Osteocyte (in vitro differentiated cells): ENCODE data around the gene PIK3AP1. TPM values are rescaled to one million over a fixed set of nuclear protein-coding genes. Genes with fewer than 3 reads are reported as not detected.

Source experiments
- DNase-seq: peaks from one replicate; pipeline ENCODE4 v3.0.0; 2021; ENCODE audit warnings: mixed read lengths; ENCODE audit not compliant: unreplicated experiment; ENCODE audit errors: extremely low spot score
- H3K27ac Mint-ChIP-seq: one replicate; pipeline ENCODE4 v1.8.0; 2021; ENCODE audit warnings: mild to moderate bottlenecking, mixed read lengths; ENCODE audit not compliant: unreplicated experiment
- H3K27me3 Mint-ChIP-seq: one replicate; pipeline ENCODE4 v1.8.0; 2021; ENCODE audit warnings: mixed read lengths; ENCODE audit not compliant: unreplicated experiment
- H3K36me3 Mint-ChIP-seq: one replicate; pipeline ENCODE4 v1.8.0; 2021; ENCODE audit warnings: mixed read lengths; ENCODE audit not compliant: unreplicated experiment
- H3K4me1 Mint-ChIP-seq: one replicate; pipeline ENCODE4 v1.8.0; 2021; ENCODE audit warnings: mixed read lengths; ENCODE audit not compliant: unreplicated experiment
- H3K4me3 Mint-ChIP-seq: one replicate; pipeline ENCODE4 v1.8.0; 2021; ENCODE audit warnings: mild to moderate bottlenecking, moderate library complexity, mixed read lengths; ENCODE audit not compliant: unreplicated experiment
- H3K9me3 Mint-ChIP-seq: one replicate; pipeline ENCODE4 v1.8.0; 2021; ENCODE audit warnings: mixed read lengths; ENCODE audit not compliant: unreplicated experiment
- total RNA-seq: library from RNA; stranded (reverse); gene quantifications from 2 replicates; pipeline ENCODE4 v1.2.1, GENCODE V29; 2021
- TF ChIP-seq, protein P1 (sequence below): fragments of 200-600 bp; sonication (generic); IDR thresholded peaks from 2 replicates; pipeline ENCODE4 v1.5.0; 2021; ENCODE audit warnings: antibody characterized with exemption, mild to moderate bottlenecking, moderate library complexity

PIK3AP1 gene
- total RNA-seq, 1 donor from 2014 or later, result 0.19 TPM

DNA sequence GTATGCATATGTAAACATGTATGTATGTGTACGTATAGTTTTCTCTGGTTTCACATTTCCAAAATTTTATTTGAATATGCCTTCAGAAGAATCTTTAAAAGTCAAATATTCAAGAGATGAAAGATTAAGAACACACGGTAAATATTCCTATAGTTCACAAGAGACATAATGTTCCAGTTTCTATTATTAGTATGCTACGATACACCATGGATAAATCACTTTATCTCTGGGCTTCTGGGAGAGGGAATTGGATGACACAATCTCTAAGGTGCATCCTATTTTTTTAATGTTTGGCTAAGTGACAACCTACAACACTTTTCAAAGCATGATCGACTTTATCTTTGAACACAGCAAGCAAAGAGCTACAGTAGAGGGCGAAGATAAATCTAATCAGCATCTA is 147.3 kb downstream of the PIK3AP1 start:
- DNase-seq, result no peak
- Mint-ChIP-seq H3K36me3 (peaks cover 12% of the 10 kb centered on the region), H3K9me3 (no peaks in the 10 kb centered on the region), H3K4me1 (peaks cover 19% of the 10 kb centered on the region), H3K27ac (no peak overlapping the region), H3K4me3 (no peak overlapping the region), H3K27me3 (no peaks in the 10 kb centered on the region)
- TF ChIP-seq, protein P1, sequence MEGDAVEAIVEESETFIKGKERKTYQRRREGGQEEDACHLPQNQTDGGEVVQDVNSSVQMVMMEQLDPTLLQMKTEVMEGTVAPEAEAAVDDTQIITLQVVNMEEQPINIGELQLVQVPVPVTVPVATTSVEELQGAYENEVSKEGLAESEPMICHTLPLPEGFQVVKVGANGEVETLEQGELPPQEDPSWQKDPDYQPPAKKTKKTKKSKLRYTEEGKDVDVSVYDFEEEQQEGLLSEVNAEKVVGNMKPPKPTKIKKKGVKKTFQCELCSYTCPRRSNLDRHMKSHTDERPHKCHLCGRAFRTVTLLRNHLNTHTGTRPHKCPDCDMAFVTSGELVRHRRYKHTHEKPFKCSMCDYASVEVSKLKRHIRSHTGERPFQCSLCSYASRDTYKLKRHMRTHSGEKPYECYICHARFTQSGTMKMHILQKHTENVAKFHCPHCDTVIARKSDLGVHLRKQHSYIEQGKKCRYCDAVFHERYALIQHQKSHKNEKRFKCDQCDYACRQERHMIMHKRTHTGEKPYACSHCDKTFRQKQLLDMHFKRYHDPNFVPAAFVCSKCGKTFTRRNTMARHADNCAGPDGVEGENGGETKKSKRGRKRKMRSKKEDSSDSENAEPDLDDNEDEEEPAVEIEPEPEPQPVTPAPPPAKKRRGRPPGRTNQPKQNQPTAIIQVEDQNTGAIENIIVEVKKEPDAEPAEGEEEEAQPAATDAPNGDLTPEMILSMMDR, result no peak

DNA sequence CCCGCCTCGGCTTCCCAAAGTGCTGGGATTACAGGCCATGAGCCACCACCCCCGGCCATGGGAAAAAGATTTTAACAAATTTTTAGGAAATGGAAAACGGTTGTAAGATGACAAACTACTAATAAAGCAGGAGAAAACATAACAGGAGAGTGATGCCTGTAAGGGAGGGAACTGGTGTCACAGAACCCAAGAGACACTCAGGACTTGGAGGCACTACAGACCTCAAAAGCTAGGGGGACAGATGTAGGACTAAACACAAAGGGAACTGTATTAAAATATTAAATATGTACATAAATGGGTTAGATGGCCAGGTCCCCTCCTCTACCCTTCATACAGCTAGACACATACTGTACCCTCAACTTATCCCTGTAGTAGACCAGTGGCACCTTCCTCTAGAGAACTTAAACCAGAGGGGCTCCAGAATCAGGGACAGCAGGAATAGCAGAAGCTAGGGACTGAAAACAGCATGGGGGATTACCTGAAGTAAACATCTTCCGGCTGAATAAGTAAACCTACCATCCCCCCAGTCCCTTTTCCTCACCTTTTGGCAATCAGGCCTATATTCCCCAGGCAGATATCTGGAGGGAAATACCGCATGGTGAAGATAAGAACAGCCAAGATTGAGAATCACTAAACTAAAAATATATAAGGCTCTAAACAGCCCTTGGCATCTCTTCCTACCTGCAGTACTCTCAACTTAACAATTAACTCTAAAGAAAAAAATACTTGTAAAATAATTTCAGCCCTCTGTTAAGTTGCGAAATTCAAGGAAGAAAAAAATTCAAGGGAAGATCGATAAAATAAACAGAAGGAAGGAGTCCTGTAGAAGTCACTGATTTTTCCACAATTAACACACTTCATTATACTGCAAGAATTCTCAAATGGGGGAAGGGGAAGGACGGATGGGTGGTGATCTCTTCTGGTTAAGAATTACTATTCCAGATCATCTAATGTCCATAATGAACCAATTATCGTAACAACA is 149.0 kb downstream of the PIK3AP1 start:
- no peaks in the 10 kb centered on the region for H3K9me3 Mint-ChIP-seq

DNA sequence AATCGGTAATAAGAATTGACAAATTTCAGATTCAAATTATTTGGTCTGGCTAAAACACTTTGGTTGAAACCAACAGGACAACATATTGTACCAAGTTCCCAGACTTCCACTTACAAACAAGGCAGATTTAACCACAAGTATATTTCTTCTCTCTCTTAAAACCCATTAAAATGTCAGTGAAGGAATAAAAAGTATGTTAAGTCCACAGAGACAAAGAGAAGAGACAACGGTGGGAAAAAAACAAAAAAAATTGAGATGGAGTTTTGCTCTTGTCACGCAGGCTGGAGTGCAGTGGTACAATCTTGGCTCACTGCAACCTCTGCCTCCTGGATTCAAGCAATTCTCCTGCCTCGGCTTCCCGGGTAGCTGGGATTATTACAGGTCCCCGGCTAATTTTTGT is 149.8 kb downstream of the PIK3AP1 start:
- Mint-ChIP-seq H3K4me3 (no peak overlapping the region), H3K36me3 (peaks cover 16% of the 10 kb centered on the region), H3K9me3 (no peaks in the 10 kb centered on the region), H3K27me3 (no peaks in the 10 kb centered on the region), H3K4me1 (peaks cover 25% of the 10 kb centered on the region), H3K27ac (no peak overlapping the region)
- DNase-seq, result no peak
- TF ChIP-seq, protein P1, result no peak

More for the DNA sequence above, 149.0 kb downstream of the PIK3AP1 start:
- no peak for DNase-seq
- no peaks in the 10 kb centered on the region for H3K27me3 Mint-ChIP-seq
- no peak overlapping the region for H3K27ac Mint-ChIP-seq
- no peak overlapping the region for H3K4me3 Mint-ChIP-seq
- TF ChIP-seq, protein P1, result no peak
- peaks cover 20% of the 10 kb centered on the region for H3K4me1 Mint-ChIP-seq
- H3K36me3 Mint-ChIP-seq, result peaks cover 16% of the 10 kb centered on the region

DNA sequence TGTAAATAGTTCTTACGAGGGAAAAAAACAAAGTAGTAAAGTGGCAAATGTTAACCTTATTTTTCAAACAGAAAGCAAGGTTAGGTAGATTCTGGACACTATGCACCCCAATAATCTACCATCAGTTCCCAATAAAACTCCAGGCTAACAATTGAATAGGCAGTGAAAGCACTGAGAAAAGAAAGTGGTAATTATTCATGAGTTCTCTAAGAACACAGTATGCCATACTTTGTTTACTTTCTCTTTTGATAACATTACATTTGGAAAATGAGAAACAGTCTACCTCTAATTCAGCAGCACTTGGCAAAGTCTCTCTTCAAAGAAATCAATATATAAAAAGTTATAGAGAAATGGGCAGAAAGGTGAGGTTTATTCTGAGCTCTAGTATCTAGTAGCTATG is 151.9 kb downstream of the PIK3AP1 start:
- no peak overlapping the region for H3K27ac Mint-ChIP-seq
- no peak for DNase-seq
- H3K4me3 Mint-ChIP-seq, result no peak overlapping the region
- H3K9me3 Mint-ChIP-seq, result no peaks in the 10 kb centered on the region
- H3K4me1 Mint-ChIP-seq, result peaks cover 23% of the 10 kb centered on the region
- H3K27me3 Mint-ChIP-seq, result no peaks in the 10 kb centered on the region
- H3K36me3 Mint-ChIP-seq, result peaks cover 8% of the 10 kb centered on the region
- TF ChIP-seq, protein P1, result no peak

DNA sequence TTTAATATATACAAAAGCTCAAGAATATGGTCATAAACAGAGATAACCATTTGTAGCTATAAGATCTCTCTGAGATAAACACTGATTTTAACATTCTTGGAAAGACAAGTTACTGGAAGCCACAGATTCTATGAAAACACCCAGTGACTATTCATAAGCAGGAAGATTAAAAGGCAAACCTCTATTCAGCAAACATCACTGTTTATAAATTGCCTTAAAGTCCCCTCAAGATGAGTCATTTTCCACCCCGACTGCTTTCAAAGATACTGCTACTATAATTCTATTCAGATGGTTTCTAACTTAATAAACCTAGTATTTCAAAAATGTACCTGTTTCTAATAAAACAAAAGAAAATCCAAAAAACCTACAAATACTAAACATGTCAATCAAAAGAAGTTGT is 154.5 kb downstream of the PIK3AP1 start:
- peaks cover 21% of the 10 kb centered on the region for H3K36me3 Mint-ChIP-seq
- H3K4me3 Mint-ChIP-seq, result no peak overlapping the region

More for the DNA sequence above, 154.5 kb downstream of the PIK3AP1 start:
- Mint-ChIP-seq H3K4me1 (peaks cover 19% of the 10 kb centered on the region), H3K27me3 (no peaks in the 10 kb centered on the region), H3K9me3 (no peaks in the 10 kb centered on the region), H3K27ac (no peak overlapping the region)
- DNase-seq, result no peak
- TF ChIP-seq, protein P1, result no peak
